ENCODE results near the gene ERLEC1.

DNA sequence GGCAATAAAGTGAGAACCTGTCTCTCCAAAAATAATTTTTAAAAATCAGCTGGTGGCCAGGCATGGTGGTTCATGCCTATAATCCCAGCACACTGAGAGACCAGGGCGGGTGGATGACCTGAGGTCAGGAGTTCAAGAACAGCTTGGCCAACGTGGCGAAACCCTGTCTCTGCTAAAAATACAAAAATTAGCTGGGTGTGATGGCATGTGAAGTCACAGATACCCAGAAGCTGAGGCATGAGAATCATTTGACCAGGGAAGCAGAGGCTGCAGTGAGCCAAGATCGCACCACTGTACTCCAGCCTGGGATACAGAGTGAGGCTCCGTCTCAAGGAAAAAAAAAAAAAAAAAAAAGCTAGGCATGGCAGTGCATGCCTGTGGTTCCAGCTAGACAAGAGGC is 80.3 kb downstream of the ERLEC1 start:
- TF ChIP-seq, protein P1, sequence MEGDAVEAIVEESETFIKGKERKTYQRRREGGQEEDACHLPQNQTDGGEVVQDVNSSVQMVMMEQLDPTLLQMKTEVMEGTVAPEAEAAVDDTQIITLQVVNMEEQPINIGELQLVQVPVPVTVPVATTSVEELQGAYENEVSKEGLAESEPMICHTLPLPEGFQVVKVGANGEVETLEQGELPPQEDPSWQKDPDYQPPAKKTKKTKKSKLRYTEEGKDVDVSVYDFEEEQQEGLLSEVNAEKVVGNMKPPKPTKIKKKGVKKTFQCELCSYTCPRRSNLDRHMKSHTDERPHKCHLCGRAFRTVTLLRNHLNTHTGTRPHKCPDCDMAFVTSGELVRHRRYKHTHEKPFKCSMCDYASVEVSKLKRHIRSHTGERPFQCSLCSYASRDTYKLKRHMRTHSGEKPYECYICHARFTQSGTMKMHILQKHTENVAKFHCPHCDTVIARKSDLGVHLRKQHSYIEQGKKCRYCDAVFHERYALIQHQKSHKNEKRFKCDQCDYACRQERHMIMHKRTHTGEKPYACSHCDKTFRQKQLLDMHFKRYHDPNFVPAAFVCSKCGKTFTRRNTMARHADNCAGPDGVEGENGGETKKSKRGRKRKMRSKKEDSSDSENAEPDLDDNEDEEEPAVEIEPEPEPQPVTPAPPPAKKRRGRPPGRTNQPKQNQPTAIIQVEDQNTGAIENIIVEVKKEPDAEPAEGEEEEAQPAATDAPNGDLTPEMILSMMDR (IDR thresholded peaks at IDR 0.05) = no peak
- TF ChIP-seq POLR2AphosphoS5 (IDR thresholded peaks at IDR 0.05; ENCODE audit: insufficient read depth in 1 of 2, low read depth in 1 of 2) = no peak

Measured in vagina (tissue), 2 donors.